ENCODE results near the gene CPEB1. TPM values are rescaled to one million over a fixed set of nuclear protein-coding genes. Genes with fewer than 3 reads are reported as not detected.

Gene CPEB1
- total RNA-seq, 1 donor from 2014 or later: 0.52 TPM

DNA sequence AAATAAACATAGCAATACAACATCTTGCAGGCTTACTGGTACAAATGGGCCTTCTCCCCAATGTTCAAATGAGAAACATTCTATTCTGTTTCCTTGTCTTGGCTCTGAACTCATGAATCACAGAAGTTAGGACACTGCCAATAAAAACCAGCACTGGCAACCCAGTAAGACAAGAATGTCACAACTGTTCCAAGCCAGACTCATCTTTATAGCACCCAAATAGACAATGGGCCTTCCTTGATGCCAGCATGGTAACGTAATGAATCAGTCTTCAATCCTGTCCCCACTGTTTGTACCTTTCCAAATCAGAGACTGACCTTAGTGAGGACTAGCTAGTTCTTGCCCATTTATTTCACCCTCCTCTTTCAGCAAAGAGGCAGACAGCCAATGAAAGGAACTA, 92.8 kb downstream of the CPEB1 start:
- H3K4me3 ChIP-seq (ENCODE audit: low read length in 3 of 3): no peak overlapping the region
- no peaks in the 10 kb centered on the region for H3K36me3 ChIP-seq (ENCODE audit: control insufficient read depth in 3 of 3, insufficient read depth in 3 of 3, low read length in 3 of 3)
- H3K27me3 ChIP-seq (ENCODE audit: control insufficient read depth in 3 of 3, insufficient read depth in 3 of 3, low read length in 3 of 3): no peaks in the 10 kb centered on the region
- H3K9me3 ChIP-seq (ENCODE audit: control insufficient read depth in 3 of 3, low read length in 3 of 3): no peaks in the 10 kb centered on the region
- H3K27ac ChIP-seq (ENCODE audit: low read depth, low read length): no peak overlapping the region
- peaks cover 21 to 25% (median 24%) of the 10 kb centered on the region in 3 donors for H3K4me1 ChIP-seq (ENCODE audit: control insufficient read depth in 3 of 3, insufficient read depth in 3 of 3, low read length in 3 of 3)
- no peak overlapping the region for H3K9ac ChIP-seq (ENCODE audit: low read depth in 1 of 3, low read length in 3 of 3)

DNA sequence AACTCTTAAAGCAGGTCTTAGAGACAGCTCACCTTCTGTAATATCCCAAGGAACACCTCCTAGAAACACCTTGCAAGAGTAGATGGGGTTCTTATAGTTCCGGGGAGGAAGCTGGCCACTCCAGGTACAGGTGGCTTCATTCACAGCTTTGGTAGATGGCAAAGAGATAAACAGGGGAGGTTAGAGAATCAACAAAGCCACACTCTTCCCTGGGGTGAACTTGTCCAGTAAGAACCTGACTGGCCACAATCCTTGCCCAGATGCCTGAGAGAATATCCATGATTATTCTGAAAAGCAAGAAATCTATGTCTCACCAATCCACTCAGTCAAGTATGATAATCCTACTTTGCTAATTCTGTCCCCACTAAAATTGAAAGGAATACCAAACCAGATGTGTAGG, 93.3 kb downstream of the CPEB1 start:
- Histone ChIP-seq H3K9ac (ENCODE audit: low read depth in 1 of 3, low read length in 3 of 3) (no peak overlapping the region), H3K36me3 (ENCODE audit: control insufficient read depth in 3 of 3, insufficient read depth in 3 of 3, low read length in 3 of 3) (no peaks in the 10 kb centered on the region), H3K27ac (ENCODE audit: low read depth, low read length) (no peak overlapping the region), H3K4me3 (ENCODE audit: low read length in 3 of 3) (no peak overlapping the region), H3K9me3 (ENCODE audit: control insufficient read depth in 3 of 3, low read length in 3 of 3) (no peaks in the 10 kb centered on the region), H3K4me1 (ENCODE audit: control insufficient read depth in 3 of 3, insufficient read depth in 3 of 3, low read length in 3 of 3) (peaks cover 21 to 25% (median 24%) of the 10 kb centered on the region in 3 donors), H3K27me3 (ENCODE audit: control insufficient read depth in 3 of 3, insufficient read depth in 3 of 3, low read length in 3 of 3) (no peaks in the 10 kb centered on the region)

DNA sequence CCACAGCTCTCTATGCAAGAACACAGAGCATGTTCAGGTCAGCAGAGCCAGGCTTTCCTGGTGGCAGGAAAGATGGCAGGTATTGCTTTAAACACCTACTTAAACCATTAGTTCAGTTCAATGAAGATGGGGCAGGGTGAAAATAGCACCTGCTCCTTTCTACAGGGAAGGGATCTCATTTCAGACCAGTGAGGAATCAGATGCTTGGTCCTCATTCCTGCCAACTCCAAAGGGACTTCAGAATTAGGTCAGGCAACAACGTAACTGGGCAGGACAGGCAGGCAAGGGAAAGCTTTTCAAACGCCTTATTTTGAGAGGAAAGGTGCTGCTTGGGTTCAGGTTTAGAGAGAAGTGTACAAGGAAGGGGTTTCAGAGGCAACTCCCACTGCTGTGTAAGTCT, 94.3 kb downstream of the CPEB1 start:
- Histone ChIP-seq H3K27ac (ENCODE audit: low read depth, low read length) (peak overlapping the region; percentile 16), H3K9ac (ENCODE audit: low read depth in 1 of 3, low read length in 3 of 3) (peak overlapping the region in 1 of 3 donors; percentile 46), H3K27me3 (ENCODE audit: control insufficient read depth in 3 of 3, insufficient read depth in 3 of 3, low read length in 3 of 3) (no peaks in the 10 kb centered on the region), H3K9me3 (ENCODE audit: control insufficient read depth in 3 of 3, low read length in 3 of 3) (no peaks in the 10 kb centered on the region), H3K36me3 (ENCODE audit: control insufficient read depth in 3 of 3, insufficient read depth in 3 of 3, low read length in 3 of 3) (no peaks in the 10 kb centered on the region), H3K4me1 (ENCODE audit: control insufficient read depth in 3 of 3, insufficient read depth in 3 of 3, low read length in 3 of 3) (peaks cover 21 to 25% (median 24%) of the 10 kb centered on the region in 3 donors), H3K4me3 (ENCODE audit: low read length in 3 of 3) (no peak overlapping the region)

DNA sequence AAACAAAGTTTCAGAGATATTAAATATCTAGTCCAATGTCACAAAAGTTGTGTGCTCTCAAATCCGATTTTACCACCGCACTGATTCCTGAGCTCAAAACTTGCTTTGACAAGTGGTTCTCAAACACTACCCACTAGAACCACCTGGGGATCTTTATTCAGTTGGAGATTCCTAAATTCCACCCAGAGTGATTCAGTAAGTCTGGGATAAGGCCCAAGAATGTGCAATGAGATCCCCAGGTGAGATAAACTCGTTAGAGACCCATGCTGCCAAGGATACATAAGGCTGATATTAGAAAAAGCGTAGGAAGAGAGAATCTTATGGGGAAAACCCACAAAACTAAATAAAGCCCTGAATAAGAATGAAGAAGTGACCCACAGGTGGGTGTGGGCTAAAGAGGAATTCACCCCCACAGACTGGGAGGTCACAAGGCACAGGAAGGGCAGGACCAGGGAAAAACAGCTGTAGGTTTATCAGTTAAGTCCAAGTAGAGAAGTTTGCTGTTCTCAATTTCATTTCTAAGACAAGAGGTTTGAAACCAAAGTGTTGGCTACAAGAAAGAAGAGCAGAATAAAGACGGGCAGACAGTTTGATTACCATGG, 95.4 kb downstream of the CPEB1 start:
- H3K9ac ChIP-seq (ENCODE audit: low read depth in 1 of 3, low read length in 3 of 3): no peak overlapping the region

DNA sequence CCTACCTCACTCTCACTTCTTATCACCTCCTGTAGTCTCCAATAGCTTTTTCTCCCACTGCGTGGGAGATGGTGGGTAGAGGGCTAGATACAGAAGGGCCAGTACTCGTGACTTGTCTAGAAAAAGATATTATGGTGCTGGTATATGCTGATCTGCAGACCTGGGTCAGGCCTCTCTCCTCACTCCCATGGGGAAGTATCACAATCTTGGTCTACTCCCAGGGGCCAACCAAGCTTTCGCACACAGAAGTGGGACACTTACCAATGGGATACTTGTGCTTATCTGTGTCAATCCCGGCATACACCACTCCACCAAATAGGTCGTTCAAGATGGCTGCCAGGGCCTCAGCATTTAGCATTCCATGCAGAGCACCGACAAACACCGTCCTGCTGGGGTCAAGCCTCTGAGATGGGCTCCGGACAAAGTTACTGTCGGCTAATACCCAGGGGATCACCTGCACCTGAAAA, 97.9 kb downstream of the CPEB1 start:
- H3K4me1 ChIP-seq (ENCODE audit: control insufficient read depth in 3 of 3, insufficient read depth in 3 of 3, low read length in 3 of 3): peaks cover 15 to 22% (median 19%) of the 10 kb centered on the region in 3 donors
- H3K9ac ChIP-seq (ENCODE audit: low read depth in 1 of 3, low read length in 3 of 3): no peak overlapping the region
- H3K27me3 ChIP-seq (ENCODE audit: control insufficient read depth in 3 of 3, insufficient read depth in 3 of 3, low read length in 3 of 3): no peaks in the 10 kb centered on the region
- no peak overlapping the region for H3K4me3 ChIP-seq (ENCODE audit: low read length in 3 of 3)
- no peaks in the 10 kb centered on the region for H3K36me3 ChIP-seq (ENCODE audit: control insufficient read depth in 3 of 3, insufficient read depth in 3 of 3, low read length in 3 of 3)
- H3K9me3 ChIP-seq (ENCODE audit: control insufficient read depth in 3 of 3, low read length in 3 of 3): no peaks in the 10 kb centered on the region
- no peak overlapping the region for H3K27ac ChIP-seq (ENCODE audit: low read depth, low read length)

More for the DNA sequence above, 95.4 kb downstream of the CPEB1 start:
- H3K4me3 ChIP-seq (ENCODE audit: low read length in 3 of 3): no peak overlapping the region
- H3K9me3 ChIP-seq (ENCODE audit: control insufficient read depth in 3 of 3, low read length in 3 of 3): no peaks in the 10 kb centered on the region
- H3K27me3 ChIP-seq (ENCODE audit: control insufficient read depth in 3 of 3, insufficient read depth in 3 of 3, low read length in 3 of 3): no peaks in the 10 kb centered on the region
- no peak overlapping the region for H3K27ac ChIP-seq (ENCODE audit: low read depth, low read length)
- H3K4me1 ChIP-seq (ENCODE audit: control insufficient read depth in 3 of 3, insufficient read depth in 3 of 3, low read length in 3 of 3): peaks cover 21 to 25% (median 24%) of the 10 kb centered on the region in 3 donors
- H3K36me3 ChIP-seq (ENCODE audit: control insufficient read depth in 3 of 3, insufficient read depth in 3 of 3, low read length in 3 of 3): no peaks in the 10 kb centered on the region

DNA sequence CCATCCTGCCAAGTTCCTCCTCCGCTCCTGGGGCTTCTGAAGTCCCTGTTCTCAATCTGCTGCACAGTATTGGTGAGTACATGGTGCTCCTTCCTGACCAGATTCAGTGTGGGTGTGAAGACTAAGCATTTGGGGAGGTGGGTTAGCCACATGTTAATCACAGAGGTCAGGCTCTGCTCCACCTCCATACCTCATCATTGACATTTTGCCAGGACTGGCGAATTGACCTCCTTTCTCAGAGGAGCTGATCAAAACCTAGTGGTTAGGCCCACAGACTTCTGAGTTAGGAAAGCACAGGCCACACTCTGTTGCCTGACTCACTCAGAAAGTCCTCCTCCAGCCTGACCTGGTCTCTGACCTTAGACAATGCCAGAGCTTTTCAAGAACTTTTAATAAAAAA, 98.5 kb downstream of the CPEB1 start:
- Histone ChIP-seq H3K9me3 (ENCODE audit: control insufficient read depth in 3 of 3, low read length in 3 of 3) (no peaks in the 10 kb centered on the region), H3K9ac (ENCODE audit: low read depth in 1 of 3, low read length in 3 of 3) (no peak overlapping the region), H3K27me3 (ENCODE audit: control insufficient read depth in 3 of 3, insufficient read depth in 3 of 3, low read length in 3 of 3) (no peaks in the 10 kb centered on the region), H3K4me3 (ENCODE audit: low read length in 3 of 3) (no peak overlapping the region), H3K4me1 (ENCODE audit: control insufficient read depth in 3 of 3, insufficient read depth in 3 of 3, low read length in 3 of 3) (peaks cover 11 to 18% (median 17%) of the 10 kb centered on the region in 3 donors), H3K27ac (ENCODE audit: low read depth, low read length) (no peak overlapping the region), H3K36me3 (ENCODE audit: control insufficient read depth in 3 of 3, insufficient read depth in 3 of 3, low read length in 3 of 3) (no peaks in the 10 kb centered on the region)

DNA sequence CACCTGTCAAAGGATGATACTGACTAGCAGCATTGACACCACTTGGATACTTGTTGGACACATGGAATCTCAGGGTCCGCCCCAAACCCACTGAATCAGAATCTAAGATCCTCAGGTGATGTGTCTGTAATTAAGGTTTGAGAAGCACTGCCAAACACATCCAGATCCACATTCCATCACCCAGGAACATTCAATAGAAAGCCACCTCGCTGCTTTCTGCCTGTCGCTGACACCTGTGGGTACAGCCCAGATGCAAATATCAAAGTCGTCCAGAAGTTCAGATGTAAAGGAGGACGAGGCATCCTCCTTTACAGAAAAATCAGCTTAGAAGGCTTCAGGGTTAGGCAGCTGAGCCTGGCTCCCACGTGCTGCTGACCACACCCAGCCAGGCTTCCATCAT, 101.7 kb downstream of the CPEB1 start:
- Histone ChIP-seq H3K36me3 (ENCODE audit: control insufficient read depth in 3 of 3, insufficient read depth in 3 of 3, low read length in 3 of 3) (peaks cover 0 to 2% (median 0%) of the 10 kb centered on the region in 3 donors), H3K4me3 (ENCODE audit: low read length in 3 of 3) (no peak overlapping the region), H3K27me3 (ENCODE audit: control insufficient read depth in 3 of 3, insufficient read depth in 3 of 3, low read length in 3 of 3) (no peaks in the 10 kb centered on the region), H3K27ac (ENCODE audit: low read depth, low read length) (no peak overlapping the region), H3K9ac (ENCODE audit: low read depth in 1 of 3, low read length in 3 of 3) (no peak overlapping the region), H3K9me3 (ENCODE audit: control insufficient read depth in 3 of 3, low read length in 3 of 3) (no peaks in the 10 kb centered on the region), H3K4me1 (ENCODE audit: control insufficient read depth in 3 of 3, insufficient read depth in 3 of 3, low read length in 3 of 3) (peaks cover 3 to 7% (median 7%) of the 10 kb centered on the region in 3 donors)

DNA sequence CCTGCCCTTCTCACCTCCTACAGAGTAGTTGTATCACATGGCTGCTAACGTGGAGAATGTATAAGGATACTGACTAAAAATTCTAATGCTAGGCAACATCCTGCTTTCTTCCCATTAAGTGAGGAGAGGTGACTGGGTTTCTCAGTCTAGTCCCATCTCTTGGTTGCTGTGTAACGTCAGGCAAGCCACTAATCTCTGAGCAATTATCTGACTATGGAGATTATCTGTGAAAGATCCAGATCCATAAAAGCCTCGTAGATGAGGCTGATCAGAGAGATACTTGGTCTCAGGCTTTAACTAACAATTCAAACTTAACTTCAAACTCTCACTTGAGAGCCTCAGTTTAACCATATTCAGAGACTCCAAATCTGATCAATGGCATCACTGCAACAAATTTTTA, 102.2 kb downstream of the CPEB1 start:
- Histone ChIP-seq H3K27ac (ENCODE audit: low read depth, low read length) (no peak overlapping the region), H3K36me3 (ENCODE audit: control insufficient read depth in 3 of 3, insufficient read depth in 3 of 3, low read length in 3 of 3) (peaks cover 0 to 2% (median 0%) of the 10 kb centered on the region in 3 donors), H3K4me3 (ENCODE audit: low read length in 3 of 3) (no peak overlapping the region), H3K4me1 (ENCODE audit: control insufficient read depth in 3 of 3, insufficient read depth in 3 of 3, low read length in 3 of 3) (peaks cover 3 to 7% (median 7%) of the 10 kb centered on the region in 3 donors), H3K27me3 (ENCODE audit: control insufficient read depth in 3 of 3, insufficient read depth in 3 of 3, low read length in 3 of 3) (no peaks in the 10 kb centered on the region), H3K9ac (ENCODE audit: low read depth in 1 of 3, low read length in 3 of 3) (no peak overlapping the region), H3K9me3 (ENCODE audit: control insufficient read depth in 3 of 3, low read length in 3 of 3) (no peaks in the 10 kb centered on the region)

DNA sequence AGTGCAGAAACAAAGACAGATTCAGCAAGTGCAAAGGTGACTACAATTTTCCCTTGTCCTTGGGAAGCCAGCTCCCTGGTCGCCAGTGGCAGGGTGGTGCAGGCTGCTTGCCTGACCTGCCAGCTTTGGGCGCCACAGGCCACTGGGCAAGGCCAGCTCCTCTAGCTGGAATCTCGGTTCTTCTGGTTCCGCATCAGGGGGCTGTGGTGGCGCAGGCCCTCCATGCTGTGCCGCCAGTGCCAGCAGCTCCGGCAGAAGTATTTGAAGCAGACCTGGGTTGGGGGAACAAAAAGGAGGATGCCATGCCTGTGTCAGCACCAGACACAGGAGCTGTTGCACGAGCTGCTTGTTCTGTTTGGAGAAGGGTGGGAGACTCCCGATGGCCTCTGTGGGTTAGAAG, 102.7 kb downstream of the CPEB1 start:
- Histone ChIP-seq H3K27me3 (ENCODE audit: control insufficient read depth in 3 of 3, insufficient read depth in 3 of 3, low read length in 3 of 3) (no peaks in the 10 kb centered on the region), H3K27ac (ENCODE audit: low read depth, low read length) (no peak overlapping the region), H3K9ac (ENCODE audit: low read depth in 1 of 3, low read length in 3 of 3) (no peak overlapping the region), H3K4me1 (ENCODE audit: control insufficient read depth in 3 of 3, insufficient read depth in 3 of 3, low read length in 3 of 3) (peaks cover 4 to 13% (median 10%) of the 10 kb centered on the region in 3 donors), H3K9me3 (ENCODE audit: control insufficient read depth in 3 of 3, low read length in 3 of 3) (no peaks in the 10 kb centered on the region), H3K36me3 (ENCODE audit: control insufficient read depth in 3 of 3, insufficient read depth in 3 of 3, low read length in 3 of 3) (peaks cover 0 to 4% (median 0%) of the 10 kb centered on the region in 3 donors), H3K4me3 (ENCODE audit: low read length in 3 of 3) (no peak overlapping the region)

DNA sequence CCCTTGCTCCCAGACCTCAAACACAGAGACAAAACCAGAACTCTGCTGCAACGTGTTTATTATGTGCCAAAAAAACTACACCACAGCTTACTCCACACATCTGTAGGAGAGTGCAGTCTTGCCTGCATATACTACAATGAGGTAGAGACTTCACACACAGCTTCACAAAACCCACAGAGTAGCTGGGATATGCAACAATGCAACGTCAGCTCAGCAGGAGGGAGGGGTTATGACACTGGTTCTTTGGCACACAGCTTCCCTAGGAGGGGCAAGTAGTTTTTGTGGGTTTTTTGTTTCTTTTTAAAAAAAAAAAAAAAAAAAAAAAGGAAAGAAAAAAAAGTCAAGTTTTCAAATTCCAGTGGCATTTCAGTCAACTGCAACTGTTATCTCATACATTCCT, 104.0 kb downstream of the CPEB1 start:
- Histone ChIP-seq H3K4me3 (ENCODE audit: low read length in 3 of 3) (no peak overlapping the region), H3K27me3 (ENCODE audit: control insufficient read depth in 3 of 3, insufficient read depth in 3 of 3, low read length in 3 of 3) (no peaks in the 10 kb centered on the region), H3K9me3 (ENCODE audit: control insufficient read depth in 3 of 3, low read length in 3 of 3) (no peaks in the 10 kb centered on the region), H3K27ac (ENCODE audit: low read depth, low read length) (no peak overlapping the region), H3K36me3 (ENCODE audit: control insufficient read depth in 3 of 3, insufficient read depth in 3 of 3, low read length in 3 of 3) (peaks cover 5 to 7% (median 7%) of the 10 kb centered on the region in 3 donors), H3K4me1 (ENCODE audit: control insufficient read depth in 3 of 3, insufficient read depth in 3 of 3, low read length in 3 of 3) (peaks cover 7 to 25% (median 13%) of the 10 kb centered on the region in 3 donors), H3K9ac (ENCODE audit: low read depth in 1 of 3, low read length in 3 of 3) (no peak overlapping the region)

All from skeletal muscle tissue (tissue), 4 donors.